CD4-positive, alpha-beta T cell treated with Interleukin-4 for 1 hour (primary cell): Measurements from ENCODE around the gene FAM177B.

ENCODE experiments used
- DNase-seq, 2 donors: peaks; one replicate each; pipeline ENCODE4 v3.0.0-alpha.2; 2020 to 2022

The FAM177B gene

DNA sequence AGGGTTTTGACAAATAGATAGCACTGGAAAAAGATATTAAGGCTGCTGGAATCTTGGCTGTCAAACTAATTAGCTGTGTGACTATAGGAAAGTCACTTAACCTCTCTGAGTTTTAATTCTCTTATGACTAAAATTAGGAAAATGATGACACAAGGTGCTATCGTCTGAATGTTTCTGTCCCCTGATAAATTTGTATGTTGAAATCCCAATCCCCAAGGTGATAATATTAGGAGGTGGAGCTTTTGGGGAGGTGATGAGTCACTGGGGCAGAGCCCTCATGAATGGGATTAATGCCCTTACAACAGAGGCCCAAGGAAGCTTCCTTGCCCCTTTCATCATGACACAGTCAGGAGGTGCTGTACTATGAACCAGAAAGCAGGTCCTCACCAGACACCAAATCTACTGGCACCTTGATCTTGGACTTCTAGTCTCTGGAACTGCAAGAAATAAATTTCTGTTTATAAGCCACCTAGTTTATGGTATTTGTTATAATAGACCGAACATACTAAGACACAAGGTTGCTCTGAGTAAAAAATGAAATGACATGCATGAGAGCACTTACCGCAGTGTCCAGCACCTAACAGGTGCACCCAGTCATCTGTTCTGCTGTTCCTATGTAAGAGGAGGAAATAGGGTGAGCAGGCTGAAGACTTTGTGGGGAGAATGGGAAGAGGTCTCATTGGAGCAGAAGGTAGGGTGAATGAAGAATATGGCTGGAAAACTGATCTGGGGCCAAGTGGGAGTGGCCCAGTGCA, 51.6 kb downstream of the FAM177B start:
- DNase-seq = no peak

DNA sequence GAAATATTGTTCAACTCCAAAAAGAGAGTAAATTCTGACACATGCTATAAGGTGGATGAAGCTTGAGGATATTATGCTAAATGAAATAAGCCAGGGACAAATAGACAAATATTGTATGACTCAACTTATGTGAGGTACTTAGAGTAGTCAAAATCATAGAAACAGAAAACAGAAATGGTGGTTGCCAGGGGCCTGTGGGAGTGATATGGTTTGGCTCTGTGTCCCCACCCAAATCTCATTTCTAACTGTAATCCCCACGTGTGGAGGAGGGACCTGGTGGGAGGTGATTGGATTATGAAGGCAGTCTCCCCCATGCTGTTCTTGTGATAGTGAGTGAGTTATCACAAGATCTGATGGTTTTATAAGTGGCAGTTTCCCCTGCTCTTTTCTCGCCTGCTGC, 53.1 kb downstream of the FAM177B start:
- DNase-seq = no peak

DNA sequence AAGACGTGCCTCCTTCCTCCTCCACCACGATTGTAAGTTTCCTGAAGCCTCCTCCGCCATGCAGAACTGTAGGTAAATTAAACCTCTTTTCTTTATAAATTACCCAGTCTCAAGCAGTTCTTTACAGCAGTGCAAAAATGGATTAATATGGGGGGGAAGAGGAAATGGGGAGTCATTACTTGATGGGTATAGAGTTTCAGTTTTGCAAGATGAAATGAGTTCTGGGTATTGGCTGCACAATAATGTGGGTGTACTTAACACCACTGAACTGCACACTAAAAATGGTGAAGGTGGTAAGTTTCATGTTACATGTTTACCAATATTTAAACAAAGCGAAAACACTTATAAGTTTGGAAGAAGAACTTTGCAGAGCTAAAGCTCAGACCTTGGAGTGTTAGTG, 53.5 kb downstream of the FAM177B start:
- no peak for DNase-seq

DNA sequence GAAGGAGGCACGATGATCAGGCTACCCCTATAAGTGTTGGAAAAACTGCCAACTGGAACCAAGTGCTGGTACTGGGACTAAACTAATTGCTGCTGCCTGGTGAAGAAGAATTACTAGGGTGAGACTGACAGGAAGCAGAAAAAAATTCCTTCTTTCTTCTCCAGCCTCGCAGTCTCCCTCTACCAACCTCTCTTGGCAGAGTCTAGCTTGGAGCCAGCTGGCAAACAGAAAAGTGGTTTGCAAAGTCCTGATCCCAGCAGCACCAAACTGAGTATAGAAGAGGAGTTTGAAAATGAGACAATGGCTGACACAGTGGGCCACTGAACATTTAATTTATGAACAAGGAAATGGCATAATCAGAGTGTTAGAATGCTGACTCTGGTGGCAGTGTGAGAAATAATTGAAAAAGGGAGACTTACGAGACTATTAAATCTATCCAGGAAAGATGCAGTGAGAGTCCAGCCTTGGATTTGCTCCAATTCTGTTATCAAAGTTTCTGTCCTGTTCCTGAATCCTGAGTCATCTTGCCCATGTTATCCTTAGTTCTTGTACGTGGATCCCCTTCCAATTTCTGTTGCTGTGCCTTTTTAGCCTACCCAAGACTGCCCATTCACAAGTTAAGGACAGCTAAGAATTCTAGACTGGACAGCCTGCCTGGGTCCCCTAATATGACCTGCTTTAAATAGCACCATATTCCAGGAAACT, 54.2 kb downstream of the FAM177B start:
- DNase-seq = no peak

DNA sequence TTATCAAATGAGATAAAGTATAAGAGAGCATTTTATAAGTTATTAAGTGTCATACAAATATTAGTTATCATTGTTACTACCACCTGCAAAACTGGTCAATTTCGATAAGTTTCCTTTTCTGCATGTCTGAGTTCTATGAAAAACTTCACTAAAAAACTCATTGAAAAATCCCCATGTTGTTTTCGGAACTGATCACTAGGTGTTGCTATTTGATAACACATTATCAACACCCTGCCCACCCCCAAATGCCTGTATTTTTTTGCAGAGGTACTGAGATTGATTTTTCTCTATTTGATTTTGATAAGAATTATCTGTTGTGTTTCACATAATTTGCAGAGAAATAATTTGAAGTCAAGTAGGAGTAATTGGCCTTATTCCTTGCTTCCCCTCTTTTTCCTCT, 55.7 kb downstream of the FAM177B start:
- DNase-seq = peak in 1 of 2 donors; percentile 34

DNA sequence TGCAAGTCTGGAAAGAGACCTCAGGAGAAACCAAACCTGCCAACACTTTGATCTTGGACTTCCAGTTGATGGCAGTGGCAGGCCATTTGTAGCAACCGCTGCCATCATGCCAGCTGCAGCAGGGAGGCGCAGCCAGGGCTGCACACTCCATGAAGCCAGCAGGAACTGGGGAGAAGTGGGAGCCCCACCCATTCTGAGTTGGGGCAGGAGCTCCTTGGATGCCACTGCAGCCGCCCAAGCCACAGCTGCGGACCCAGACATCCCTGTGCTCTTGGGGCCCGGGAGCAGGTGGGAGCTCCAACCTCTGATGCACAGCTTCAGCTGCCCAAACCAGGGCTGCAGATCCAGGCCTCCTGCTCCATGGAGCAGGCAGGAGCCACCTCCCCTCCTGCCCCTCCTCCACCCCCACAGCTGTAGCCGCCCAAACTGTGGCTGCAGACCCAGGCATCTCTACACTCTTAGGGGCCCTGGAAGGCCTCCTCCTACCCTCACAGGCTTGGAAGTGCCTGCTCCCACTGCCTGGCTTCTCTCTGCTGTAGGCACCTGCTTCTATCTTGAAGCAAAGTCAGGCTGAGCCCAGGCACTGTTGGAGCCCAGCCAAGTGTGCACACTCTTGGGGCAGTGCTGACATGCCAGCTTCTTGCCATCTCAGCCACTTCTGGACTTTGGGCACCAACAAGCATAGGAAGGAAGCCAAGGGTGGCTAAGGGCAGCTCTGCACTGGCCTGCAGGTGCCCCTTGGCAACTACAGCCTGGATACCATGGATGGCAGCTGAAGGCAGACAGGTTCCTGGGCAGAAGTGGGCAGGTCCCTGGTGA, 57.9 kb downstream of the FAM177B start:
- DNase-seq = no peak

DNA sequence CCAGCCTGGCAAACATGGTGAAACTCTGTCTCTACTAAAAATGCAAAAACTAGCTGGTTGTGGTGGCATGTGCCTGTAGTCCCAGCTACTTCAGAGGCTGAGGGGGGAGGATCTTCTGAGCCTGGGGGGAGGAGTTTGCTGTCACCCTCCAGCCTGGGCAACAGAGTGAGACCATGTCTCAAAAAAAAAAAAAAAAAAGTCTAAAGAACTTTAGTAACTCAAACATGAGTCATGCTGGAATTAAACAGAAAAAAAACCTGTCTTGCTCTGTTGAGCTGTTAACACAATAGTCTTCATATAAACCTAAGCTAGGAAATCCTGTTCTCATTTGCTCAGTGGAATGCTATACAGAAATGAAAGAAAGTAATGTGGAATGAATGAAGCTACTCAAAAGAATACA, 61.1 kb downstream of the FAM177B start:
- DNase-seq = no peak

DNA sequence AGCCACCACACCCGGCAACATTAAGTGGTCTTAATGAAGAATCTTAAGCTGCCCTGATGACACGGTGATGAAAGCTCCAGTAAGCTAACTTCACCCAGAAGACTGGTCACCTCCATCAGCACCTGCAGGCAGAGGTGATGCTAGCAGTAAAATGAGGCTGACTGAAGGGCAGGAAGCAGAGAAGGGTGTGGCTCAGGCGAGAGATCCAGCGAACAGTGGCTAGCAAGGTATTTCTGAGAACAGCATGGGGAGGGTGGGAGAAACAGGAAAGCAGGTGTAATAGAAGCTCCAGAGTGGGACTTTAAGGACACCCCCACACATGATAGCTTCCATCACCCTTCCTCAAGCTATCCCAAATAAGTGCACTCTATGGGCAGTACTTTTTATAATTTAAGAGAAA, 62.0 kb downstream of the FAM177B start:
- no peak for DNase-seq
